ENCODE results near the gene FARP1.

DNA sequence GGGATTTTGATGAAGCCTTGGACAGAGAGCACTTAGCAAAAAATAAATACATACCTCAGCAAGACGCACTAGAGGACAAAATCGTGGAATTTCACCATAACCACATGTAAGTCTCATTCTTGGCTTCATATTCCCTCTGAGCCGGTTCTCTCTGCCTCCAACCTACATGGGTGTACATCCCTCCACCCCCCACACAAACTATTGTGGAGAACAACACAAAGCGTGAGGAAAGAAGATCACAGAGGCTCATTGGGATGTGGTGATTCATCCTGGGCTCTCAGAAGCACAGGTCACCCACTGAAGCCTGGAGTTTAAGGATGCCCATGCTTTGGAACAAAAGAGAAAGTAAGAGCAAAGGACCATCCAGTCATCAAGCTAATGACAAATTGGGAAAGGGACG lies 241.8 kb downstream of the FARP1 start:
- TF ChIP-seq, protein P1, sequence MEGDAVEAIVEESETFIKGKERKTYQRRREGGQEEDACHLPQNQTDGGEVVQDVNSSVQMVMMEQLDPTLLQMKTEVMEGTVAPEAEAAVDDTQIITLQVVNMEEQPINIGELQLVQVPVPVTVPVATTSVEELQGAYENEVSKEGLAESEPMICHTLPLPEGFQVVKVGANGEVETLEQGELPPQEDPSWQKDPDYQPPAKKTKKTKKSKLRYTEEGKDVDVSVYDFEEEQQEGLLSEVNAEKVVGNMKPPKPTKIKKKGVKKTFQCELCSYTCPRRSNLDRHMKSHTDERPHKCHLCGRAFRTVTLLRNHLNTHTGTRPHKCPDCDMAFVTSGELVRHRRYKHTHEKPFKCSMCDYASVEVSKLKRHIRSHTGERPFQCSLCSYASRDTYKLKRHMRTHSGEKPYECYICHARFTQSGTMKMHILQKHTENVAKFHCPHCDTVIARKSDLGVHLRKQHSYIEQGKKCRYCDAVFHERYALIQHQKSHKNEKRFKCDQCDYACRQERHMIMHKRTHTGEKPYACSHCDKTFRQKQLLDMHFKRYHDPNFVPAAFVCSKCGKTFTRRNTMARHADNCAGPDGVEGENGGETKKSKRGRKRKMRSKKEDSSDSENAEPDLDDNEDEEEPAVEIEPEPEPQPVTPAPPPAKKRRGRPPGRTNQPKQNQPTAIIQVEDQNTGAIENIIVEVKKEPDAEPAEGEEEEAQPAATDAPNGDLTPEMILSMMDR (IDR thresholded peaks at IDR 0.05), result no peak
- TF ChIP-seq POLR2A (IDR thresholded peaks at IDR 0.05), result no peak
